SH-SY5Y (cell line): ENCODE measurements around the gene NFS1.

Experiments
- GATA2 ChIP-seq: IDR thresholded peaks from 2 replicates; pipeline ENCODE4 v1.6.1; 2011; ENCODE audit warnings: mild to moderate bottlenecking, low read depth, low read length
- GATA3 ChIP-seq: IDR thresholded peaks from 2 replicates; pipeline ENCODE4 v1.6.1; 2011; ENCODE audit warnings: low read depth, mild to moderate bottlenecking, low read length, moderate library complexity

DNA sequence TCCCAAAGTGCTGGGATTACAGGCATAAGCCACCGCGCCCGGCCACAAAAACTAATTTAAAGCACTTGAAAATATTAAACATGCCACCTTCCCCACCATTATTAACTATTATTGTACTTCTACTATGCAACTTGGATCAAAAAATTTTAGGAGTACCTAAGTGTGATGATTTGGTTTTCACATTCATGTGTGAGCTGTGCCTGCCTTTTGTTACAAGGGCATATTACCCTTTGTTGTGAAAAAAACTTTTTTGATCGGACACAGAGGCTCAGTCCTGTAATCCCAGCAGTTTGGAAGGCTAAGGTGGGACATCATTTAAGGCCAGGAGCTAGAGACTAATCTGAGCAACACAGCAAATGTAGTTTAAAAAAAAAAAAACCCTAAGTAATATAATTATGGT is 17.2 kb upstream of the NFS1 start:
- no peak for TF ChIP-seq GATA2
- no peak for TF ChIP-seq GATA3
